ENCODE results near the gene RFFL. TPM values are rescaled to one million over a fixed set of nuclear protein-coding genes. Genes with fewer than 3 reads are reported as not detected.

Gene RFFL
- total RNA-seq, 1 donor from 2014 or later: 34.1 TPM

DNA sequence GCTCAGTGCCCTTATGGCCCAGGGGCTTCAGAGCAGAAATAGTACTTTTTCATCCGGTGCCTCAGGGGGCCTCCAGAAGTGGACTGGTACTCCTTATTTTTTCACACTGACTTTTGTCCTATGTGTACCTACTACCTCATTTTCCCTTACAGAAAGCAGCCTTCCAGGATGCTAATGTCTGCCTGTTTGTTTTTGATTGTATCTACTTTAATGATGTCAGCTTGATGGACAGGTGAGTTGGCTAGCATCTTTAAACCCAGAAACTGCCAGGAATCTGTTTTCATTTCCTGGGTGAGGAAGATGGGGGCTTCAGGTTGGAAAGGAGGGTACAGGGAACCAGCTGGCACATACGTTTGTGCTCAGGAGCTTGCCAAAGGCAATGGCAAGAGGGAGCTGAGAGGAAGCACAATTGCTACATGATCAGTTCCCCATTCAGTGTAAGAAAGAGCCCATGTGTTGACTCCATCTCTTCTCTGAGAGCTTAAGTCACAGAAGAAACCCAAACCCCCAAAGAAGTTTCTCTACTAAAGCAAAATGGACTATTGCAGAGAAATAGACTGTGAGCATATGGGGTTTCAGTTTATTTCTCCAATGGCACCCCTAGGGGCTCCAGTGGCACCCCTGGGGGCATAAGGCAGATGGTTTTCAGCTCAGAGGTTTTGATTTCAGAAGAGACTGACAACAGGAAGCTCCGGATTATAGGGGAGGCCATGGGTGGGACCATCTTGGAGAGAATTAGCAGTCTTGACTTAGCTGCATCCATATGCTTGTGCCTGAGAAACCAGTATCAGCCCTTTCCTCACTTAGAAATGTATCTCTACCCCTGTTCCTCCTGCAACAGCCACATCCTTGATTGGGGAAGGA is 66.9 kb downstream of the RFFL start:
- H3K36me3 Mint-ChIP-seq (ENCODE audit: low read depth): peaks cover 78% of the 10 kb centered on the region

DNA sequence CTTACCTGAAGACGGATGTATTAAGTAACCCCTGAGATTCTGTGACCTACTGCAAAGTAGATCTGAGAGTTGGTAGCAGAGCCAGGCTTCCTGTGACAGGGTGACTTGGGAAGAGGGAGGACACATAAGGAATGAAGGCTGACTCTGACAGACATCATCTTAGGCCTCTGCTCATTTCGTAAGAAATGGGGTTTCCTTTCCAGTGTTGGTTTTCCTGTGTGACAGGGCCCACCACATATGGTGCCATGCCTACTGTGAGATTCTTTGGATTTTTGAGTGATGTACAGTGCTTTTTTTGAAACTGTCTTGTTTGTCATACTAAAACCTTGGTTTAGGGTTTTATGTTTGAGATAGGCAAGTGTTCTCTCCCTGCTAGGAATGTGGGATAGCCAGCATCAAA is 70.5 kb downstream of the RFFL start:
- DNase-seq (no peak), ATAC-seq (ENCODE audit: low read depth) (no peak)
- Mint-ChIP-seq H3K27ac (no peak overlapping the region), H3K4me1 (peaks cover under 1% of the 10 kb centered on the region), H3K36me3 (ENCODE audit: low read depth) (peaks cover 90% of the 10 kb centered on the region), H3K9me3 (no peaks in the 10 kb centered on the region), H3K4me3 (no peak overlapping the region), H3K27me3 (no peaks in the 10 kb centered on the region)
- ChIA-PET POLR2A (no interaction called here), CTCF (no interaction called here)
- TF ChIP-seq, protein P1, sequence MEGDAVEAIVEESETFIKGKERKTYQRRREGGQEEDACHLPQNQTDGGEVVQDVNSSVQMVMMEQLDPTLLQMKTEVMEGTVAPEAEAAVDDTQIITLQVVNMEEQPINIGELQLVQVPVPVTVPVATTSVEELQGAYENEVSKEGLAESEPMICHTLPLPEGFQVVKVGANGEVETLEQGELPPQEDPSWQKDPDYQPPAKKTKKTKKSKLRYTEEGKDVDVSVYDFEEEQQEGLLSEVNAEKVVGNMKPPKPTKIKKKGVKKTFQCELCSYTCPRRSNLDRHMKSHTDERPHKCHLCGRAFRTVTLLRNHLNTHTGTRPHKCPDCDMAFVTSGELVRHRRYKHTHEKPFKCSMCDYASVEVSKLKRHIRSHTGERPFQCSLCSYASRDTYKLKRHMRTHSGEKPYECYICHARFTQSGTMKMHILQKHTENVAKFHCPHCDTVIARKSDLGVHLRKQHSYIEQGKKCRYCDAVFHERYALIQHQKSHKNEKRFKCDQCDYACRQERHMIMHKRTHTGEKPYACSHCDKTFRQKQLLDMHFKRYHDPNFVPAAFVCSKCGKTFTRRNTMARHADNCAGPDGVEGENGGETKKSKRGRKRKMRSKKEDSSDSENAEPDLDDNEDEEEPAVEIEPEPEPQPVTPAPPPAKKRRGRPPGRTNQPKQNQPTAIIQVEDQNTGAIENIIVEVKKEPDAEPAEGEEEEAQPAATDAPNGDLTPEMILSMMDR (IDR thresholded peaks at IDR 0.05): no peak
- intact Hi-C loops (cut with micrococcal nuclease): no loop called here

More for the DNA sequence above, 66.9 kb downstream of the RFFL start:
- ATAC-seq (ENCODE audit: low read depth) (no peak), DNase-seq (no peak)
- H3K9me3 Mint-ChIP-seq: no peaks in the 10 kb centered on the region
- intact Hi-C loops (cut with micrococcal nuclease): loop anchor here (5.0 kb wide), 2 partner anchors 51 to 454 kb away; no protein-coding TSS in a partner anchor
- ChIA-PET POLR2A (no interaction called here), CTCF (interaction anchor here (0.5 to 4.5 kb wide), 7 partner anchors 12 to 122 kb away, joined by 3 to 53 read pairs (median 3); partner anchors contain the start of gene RAD51D)
- H3K27ac Mint-ChIP-seq: no peak overlapping the region
- no peaks in the 10 kb centered on the region for H3K27me3 Mint-ChIP-seq
- H3K4me1 Mint-ChIP-seq: peaks cover 4% of the 10 kb centered on the region
- TF ChIP-seq, protein P1 (IDR thresholded peaks at IDR 0.05): no peak
- no peak overlapping the region for H3K4me3 Mint-ChIP-seq

DNA sequence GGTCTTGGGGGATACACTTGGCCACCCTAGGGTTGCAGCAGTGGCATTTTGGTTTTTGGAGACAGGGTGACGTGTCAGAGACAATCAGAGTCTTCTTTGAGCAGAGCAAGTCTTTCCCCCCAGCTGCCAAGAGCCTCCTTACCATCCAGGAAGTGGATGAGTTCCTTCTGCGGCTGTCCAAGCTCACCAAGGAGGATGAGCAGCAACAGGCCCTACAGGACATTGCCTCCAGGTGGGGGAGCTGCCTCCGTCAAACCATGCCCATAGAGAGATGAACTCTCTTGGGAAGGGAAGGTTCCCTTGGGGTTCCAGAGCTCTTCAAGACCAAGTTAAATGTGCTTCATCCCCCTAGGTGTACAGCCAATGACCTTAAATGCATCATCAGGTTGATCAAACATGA is 71.9 kb downstream of the RFFL start:
- ChIA-PET POLR2A (interaction anchor here (0.8 kb wide), 1 partner anchor 10 kb away, joined by 4 read pairs; no protein-coding TSS in a partner anchor), CTCF (no interaction called here)
- intact Hi-C loops (cut with micrococcal nuclease): no loop called here
- TF ChIP-seq, protein P1 (IDR thresholded peaks at IDR 0.05): no peak
- Mint-ChIP-seq H3K27ac (no peak overlapping the region), H3K36me3 (ENCODE audit: low read depth) (peaks cover 90% of the 10 kb centered on the region), H3K9me3 (no peaks in the 10 kb centered on the region), H3K27me3 (no peaks in the 10 kb centered on the region), H3K4me1 (peaks cover 3% of the 10 kb centered on the region), H3K4me3 (no peak overlapping the region)
- no peak for ATAC-seq (ENCODE audit: low read depth)
- no peak for DNase-seq

DNA sequence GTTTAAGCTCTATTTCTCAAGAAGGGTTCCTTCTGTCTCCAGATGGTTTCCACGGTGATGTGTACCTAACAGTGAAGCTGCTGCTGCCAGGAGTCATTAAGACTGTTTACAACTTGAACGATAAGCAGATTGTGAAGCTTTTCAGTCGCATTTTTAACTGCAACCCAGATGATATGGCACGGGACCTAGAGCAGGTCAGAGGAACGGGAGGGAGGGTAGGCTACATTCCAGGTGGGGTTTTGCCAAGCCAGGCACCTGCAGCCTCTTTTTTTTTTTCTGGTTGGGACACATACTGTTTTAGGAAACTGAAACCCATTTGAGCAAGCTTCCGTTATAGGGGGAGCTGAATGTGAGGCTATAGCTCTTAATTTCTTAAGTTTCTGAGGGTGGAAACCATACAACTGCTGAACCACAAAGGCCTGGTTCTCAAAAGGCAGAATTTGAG is 72.6 kb downstream of the RFFL start:
- Mint-ChIP-seq H3K4me1 (peaks cover 3% of the 10 kb centered on the region), H3K36me3 (ENCODE audit: low read depth) (peaks cover 89% of the 10 kb centered on the region), H3K4me3 (no peak overlapping the region), H3K27ac (no peak overlapping the region), H3K9me3 (no peaks in the 10 kb centered on the region), H3K27me3 (no peaks in the 10 kb centered on the region)
- POLR2A ChIA-PET: interaction anchor here (0.9 kb wide), 1 partner anchor 9 kb away, joined by 4 read pairs; no protein-coding TSS in a partner anchor
- TF ChIP-seq, protein P1 (IDR thresholded peaks at IDR 0.05): no peak
- intact Hi-C loops (cut with micrococcal nuclease): no loop called here
- CTCF ChIA-PET: no interaction called here
- DNase-seq: no peak
- ATAC-seq (ENCODE audit: low read depth): no peak

DNA sequence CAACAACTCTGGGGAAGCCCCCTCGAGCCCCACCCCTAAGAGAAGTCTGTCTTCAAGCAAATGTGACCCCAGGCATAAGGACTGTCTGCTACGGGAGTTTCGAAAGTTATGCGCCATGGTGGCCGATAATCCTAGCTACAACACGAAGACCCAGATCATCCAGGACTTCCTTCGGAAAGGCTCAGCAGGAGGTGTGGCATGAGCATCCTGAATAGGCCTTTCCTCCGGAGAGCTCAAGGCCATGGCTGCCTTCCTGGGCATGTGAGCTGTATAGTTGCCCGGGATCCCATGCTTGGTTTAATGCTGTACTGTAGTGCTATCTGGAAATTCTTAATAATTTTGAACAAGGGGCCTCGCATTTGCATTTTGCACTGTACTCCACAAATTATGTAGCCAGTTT is 74.0 kb downstream of the RFFL start:
- H3K9me3 Mint-ChIP-seq: no peaks in the 10 kb centered on the region
- ATAC-seq (ENCODE audit: low read depth) (no peak), DNase-seq (no peak)
- peaks cover 83% of the 10 kb centered on the region for H3K36me3 Mint-ChIP-seq (ENCODE audit: low read depth)
- ChIA-PET POLR2A (no interaction called here), CTCF (no interaction called here)
- H3K27me3 Mint-ChIP-seq: no peaks in the 10 kb centered on the region
- H3K4me1 Mint-ChIP-seq: peaks cover 8% of the 10 kb centered on the region
- no peak overlapping the region for H3K27ac Mint-ChIP-seq
- TF ChIP-seq, protein P1 (IDR thresholded peaks at IDR 0.05): no peak
- intact Hi-C loops (cut with micrococcal nuclease): no loop called here
- no peak overlapping the region for H3K4me3 Mint-ChIP-seq
